ENCODE data around the gene PHLDB1. TPM values are rescaled to one million over a fixed set of nuclear protein-coding genes. Genes with fewer than 3 reads are reported as not detected.

Gene PHLDB1
- total RNA-seq, 2 donors from 2014 or later, result 45.9 to 54.9 TPM

- Mint-ChIP-seq H3K9me3 (no peaks in the 10 kb centered on the region), H3K4me1 (peaks cover 16% of the 10 kb centered on the region), H3K36me3 (ENCODE audit: low read depth) (peaks cover 29% of the 10 kb centered on the region), H3K27me3 (ENCODE audit: insufficient read depth) (peaks cover 2% of the 10 kb centered on the region), H3K4me3 (peak overlapping the region; percentile 55), H3K27ac (peak overlapping the region; percentile 70)
- H3K27me3 ChIP-seq (ENCODE audit: control insufficient read depth, insufficient read depth, low read length, poor library complexity, severe bottlenecking), result peaks cover 10% of the 10 kb centered on the region
- H3K4me3 ChIP-seq (ENCODE audit: low read length), result peak overlapping the region; percentile 76
- peaks cover 14% of the 10 kb centered on the region for H3K36me3 ChIP-seq (ENCODE audit: control insufficient read depth, insufficient read depth, low read length)
- H3K27ac ChIP-seq (ENCODE audit: low read depth, low read length), result peak overlapping the region; percentile 25
- peak overlapping the region; percentile 44 for H3K9ac ChIP-seq (ENCODE audit: extremely low read depth, low read length, poor library complexity, severe bottlenecking)
- no peak for DNase-seq
- 23 to 38% methylated on average over 15 of the region's 15 CpGs for WGBS, 2 experiments (ENCODE audit: insufficient coverage in 1 of 2, insufficient read length in 1 of 2)
- no peak for TF ChIP-seq CTCF (conservative IDR thresholded peaks at IDR 0.05)
- H3K9me3 ChIP-seq (ENCODE audit: control insufficient read depth, low read length), result no peaks in the 10 kb centered on the region
- peaks cover 7% of the 10 kb centered on the region for H3K4me1 ChIP-seq (ENCODE audit: control insufficient read depth, insufficient read depth, low read length)
Observed at GRCh38 chr11:118635237-118635591, 27.8 kb downstream of the PHLDB1 start.

DNA sequence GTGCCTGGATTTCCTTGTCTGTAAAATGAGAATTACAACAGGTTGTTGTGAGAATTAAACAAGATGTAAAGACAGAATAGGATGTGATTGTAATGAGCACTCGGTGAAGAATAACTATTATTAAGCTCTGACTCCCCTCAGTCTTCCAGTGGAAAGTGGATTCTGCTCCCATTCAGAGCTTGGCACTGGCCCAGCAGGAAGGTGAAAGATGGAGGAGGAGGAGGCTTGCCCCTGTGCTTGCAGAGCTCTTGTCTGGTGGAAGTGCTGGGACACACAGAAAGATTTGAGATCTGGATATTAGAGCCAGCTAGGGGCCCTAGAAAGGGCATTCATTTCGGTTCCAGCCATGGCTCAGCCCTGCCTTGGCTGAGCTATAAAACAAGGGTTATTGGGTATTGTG is 28.2 kb downstream of the PHLDB1 start:
- Mint-ChIP-seq H3K27ac (peak overlapping the region; percentile 70), H3K4me1 (peaks cover 16% of the 10 kb centered on the region), H3K36me3 (ENCODE audit: low read depth) (peaks cover 29% of the 10 kb centered on the region), H3K4me3 (peak overlapping the region; percentile 55), H3K9me3 (no peaks in the 10 kb centered on the region), H3K27me3 (ENCODE audit: insufficient read depth) (peaks cover 2% of the 10 kb centered on the region)
- Histone ChIP-seq H3K9ac (ENCODE audit: extremely low read depth, low read length, poor library complexity, severe bottlenecking) (peak overlapping the region; percentile 44), H3K4me1 (ENCODE audit: control insufficient read depth, insufficient read depth, low read length) (peaks cover 7% of the 10 kb centered on the region), H3K27me3 (ENCODE audit: control insufficient read depth, insufficient read depth, low read length, poor library complexity, severe bottlenecking) (peaks cover 10% of the 10 kb centered on the region), H3K36me3 (ENCODE audit: control insufficient read depth, insufficient read depth, low read length) (peaks cover 14% of the 10 kb centered on the region), H3K27ac (ENCODE audit: low read depth, low read length) (peak overlapping the region; percentile 25), H3K4me3 (ENCODE audit: low read length) (peak overlapping the region; percentile 76), H3K9me3 (ENCODE audit: control insufficient read depth, low read length) (no peaks in the 10 kb centered on the region)
- DNase-seq, result no peak
- TF ChIP-seq CTCF (conservative IDR thresholded peaks at IDR 0.05), result no peak
- 79 to 100% methylated on average over 2 of the region's 2 CpGs for WGBS, 2 experiments (ENCODE audit: insufficient coverage in 1 of 2, insufficient read length in 1 of 2)

DNA sequence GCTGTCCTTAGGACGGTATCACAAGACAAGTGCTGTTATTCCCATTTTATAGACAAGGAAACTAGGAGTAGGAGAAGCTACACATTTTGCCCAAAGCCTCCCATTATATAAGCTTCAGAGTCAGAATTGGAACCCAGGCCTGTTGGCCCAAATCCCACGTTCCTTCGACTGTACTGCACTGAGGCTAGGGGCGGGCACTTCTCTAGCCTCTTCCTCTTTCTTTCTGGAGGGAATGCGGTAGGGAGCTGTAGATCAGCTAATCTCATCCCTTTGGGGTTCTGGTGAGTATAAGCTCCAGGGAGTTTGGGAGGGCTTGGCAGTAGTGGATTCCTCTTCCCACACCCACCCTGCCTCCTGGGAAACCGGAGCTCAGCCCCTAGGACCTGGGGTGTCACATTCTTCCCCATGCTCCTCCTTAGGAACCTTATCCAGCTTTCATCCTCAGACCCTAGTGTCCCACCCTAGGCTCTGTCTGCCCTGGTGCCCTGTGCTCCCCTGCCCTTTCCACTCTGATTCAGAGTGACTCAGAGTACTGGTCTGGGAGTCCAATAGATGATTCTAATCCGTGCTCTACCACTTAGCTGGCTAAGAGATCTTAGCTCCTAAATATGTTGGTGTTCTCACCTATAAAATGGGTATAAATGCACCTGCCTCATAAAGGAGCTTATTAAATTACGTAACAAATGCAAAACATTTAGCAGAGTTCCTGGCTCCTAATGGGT is 29.3 kb downstream of the PHLDB1 start:
- Mint-ChIP-seq H3K4me1 (peaks cover 16% of the 10 kb centered on the region), H3K27ac (no peak overlapping the region), H3K36me3 (ENCODE audit: low read depth) (peaks cover 29% of the 10 kb centered on the region), H3K27me3 (ENCODE audit: insufficient read depth) (peaks cover 2% of the 10 kb centered on the region), H3K4me3 (no peak overlapping the region), H3K9me3 (no peaks in the 10 kb centered on the region)
- Histone ChIP-seq H3K36me3 (ENCODE audit: control insufficient read depth, insufficient read depth, low read length) (peaks cover 11% of the 10 kb centered on the region), H3K4me3 (ENCODE audit: low read length) (no peak overlapping the region), H3K4me1 (ENCODE audit: control insufficient read depth, insufficient read depth, low read length) (peaks cover 7% of the 10 kb centered on the region), H3K27me3 (ENCODE audit: control insufficient read depth, insufficient read depth, low read length, poor library complexity, severe bottlenecking) (peaks cover 10% of the 10 kb centered on the region), H3K9me3 (ENCODE audit: control insufficient read depth, low read length) (no peaks in the 10 kb centered on the region), H3K27ac (ENCODE audit: low read depth, low read length) (no peak overlapping the region), H3K9ac (ENCODE audit: extremely low read depth, low read length, poor library complexity, severe bottlenecking) (no peak overlapping the region)
- TF ChIP-seq CTCF (conservative IDR thresholded peaks at IDR 0.05), result no peak
- DNase-seq, result no peak
- WGBS, 2 experiments (ENCODE audit: insufficient coverage in 1 of 2, insufficient read length in 1 of 2), result 92 to 100% methylated on average over 3 to 7 of the region's 8 CpGs
